GM19463 (cell line): ENCODE results near the gene TYMP.

Experiments used
- ATAC-seq: cut with Tn5 transposase; IDR thresholded peaks from one replicate; pipeline ENCODE4 v1.9.1; 2021; ENCODE audit warnings: mild to moderate bottlenecking, moderate library complexity; ENCODE audit not compliant: unreplicated experiment

Gene TYMP

GRCh38 chr22:50486561-50487289 lies 43.1 kb downstream of the TYMP start, which contains the start of gene MIOX:
Gene MIOX (plus strand): TSS chr22:50486859. CDS start chr22:50486898, 39 bp downstream.
- no peak for ATAC-seq

GRCh38 chr22:50485221-50486131 lies 44.3 kb downstream of the TYMP start:
- no peak for ATAC-seq

GRCh38 chr22:50483977-50484853 lies 45.6 kb downstream of the TYMP start:
- no peak for ATAC-seq

DNA sequence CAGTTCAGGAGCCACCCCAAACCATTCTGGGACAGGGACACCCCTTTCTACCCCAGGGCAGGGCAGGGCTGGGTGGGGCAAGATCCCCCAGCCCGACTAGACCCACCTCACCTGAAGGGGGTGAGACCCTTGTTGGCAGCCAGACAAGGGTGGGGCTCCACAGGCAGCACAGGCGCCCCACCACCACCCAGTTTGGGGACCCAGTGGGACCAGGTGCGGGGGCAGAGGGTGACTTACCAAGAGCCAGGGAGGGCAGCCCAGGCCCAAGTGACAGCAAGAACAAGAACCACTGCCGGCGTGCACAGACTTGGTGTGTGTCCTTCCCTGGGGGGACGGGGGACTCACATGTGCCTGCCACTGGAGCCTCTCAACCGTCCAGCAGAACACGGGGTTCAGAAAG lies 46.3 kb downstream of the TYMP start:
- ATAC-seq = no peak

GRCh38 chr22:50483106-50483505 lies 46.7 kb downstream of the TYMP start:
- no peak for ATAC-seq

DNA sequence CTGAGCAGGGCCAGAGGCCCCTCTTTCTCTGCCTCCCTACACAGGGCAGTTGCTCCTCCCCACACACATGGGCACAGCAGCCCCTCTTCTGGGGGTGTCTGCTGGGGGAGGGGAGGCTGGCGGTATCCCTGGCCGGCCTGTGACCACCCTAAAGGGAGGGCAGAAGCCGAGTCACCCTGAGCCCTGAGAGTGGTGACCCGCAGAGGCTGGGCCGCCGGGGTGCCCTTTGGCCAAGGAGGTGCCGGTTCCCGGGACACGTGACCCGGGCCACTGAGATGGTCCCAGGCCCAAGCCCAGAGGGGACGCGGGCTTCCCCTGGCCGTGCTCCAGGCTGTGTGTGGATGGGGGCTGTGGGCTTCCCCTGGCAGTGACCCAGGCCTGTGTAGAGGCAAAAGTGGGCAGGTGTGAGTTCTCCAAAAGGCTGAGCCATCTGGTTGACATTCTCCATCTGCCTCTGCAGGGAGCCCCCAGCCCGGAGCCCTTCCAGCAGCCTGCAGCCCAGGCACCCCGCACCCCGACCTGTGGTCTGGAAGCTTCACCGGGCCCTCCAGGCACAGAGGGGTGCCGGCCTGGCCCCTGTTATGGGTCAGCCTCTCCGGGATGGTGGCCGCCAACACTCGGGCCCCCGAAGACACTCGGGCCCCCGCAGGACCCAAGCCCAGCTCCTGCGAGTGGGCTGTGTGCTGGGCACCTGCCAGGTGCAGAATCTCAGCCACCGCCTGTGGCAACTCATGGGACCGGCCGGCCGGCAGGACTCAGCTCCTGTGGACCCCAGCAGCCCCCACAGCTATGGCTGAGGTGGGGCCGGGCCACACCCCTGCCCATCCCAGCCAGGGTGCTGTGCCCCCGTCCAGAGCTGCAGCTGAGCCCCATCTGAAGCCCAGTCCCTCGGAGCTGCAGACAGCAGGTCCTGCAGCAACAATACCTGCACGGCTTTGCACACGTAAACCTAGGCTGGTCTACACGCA lies 47.4 kb downstream of the TYMP start:
- no peak for ATAC-seq

GRCh38 chr22:50481440-50482106 lies 48.2 kb downstream of the TYMP start, which contains the start of gene ADM2:
Gene ADM2 (plus strand): TSS chr22:50481543. CDS start chr22:50481848, 305 bp downstream.
- ATAC-seq = no peak

- ATAC-seq = no peak
These were observed 48.8 kb downstream of the TYMP start for GRCh38 chr22:50481045-50481439.

DNA sequence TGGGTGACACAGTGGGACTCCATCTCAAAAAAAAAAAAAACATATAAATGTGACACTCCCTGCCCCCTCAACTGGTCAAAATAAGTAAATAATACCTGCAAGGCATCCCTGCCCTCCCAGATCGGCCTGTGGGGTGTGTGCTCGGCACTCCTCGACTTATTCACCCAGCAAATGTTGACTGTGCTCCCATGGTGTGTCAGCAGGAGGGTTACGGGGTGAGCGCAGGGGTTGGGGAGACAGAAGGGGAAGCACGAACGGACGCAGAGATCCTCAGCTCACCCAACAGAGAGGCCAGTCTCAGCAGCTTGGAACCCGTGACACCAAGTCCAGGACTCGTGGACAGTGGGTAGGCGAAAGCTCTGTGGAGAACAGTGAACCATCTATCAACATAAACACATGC lies 50.1 kb downstream of the TYMP start:
- no peak for ATAC-seq

- ATAC-seq = no peak
These were observed 51.9 kb downstream of the TYMP start for GRCh38 chr22:50477923-50478322.

GRCh38 chr22:50476868-50477267 lies 52.9 kb downstream of the TYMP start:
- ATAC-seq = no peak
